BLaER1 treated with 17β-estradiol and CSF1 and Interleukin-3, amounts not matched to agents 10 nM and 100 nM (cell line): ENCODE results near the gene SCN3B.

Source experiments
- H3K27ac ChIP-seq, 11 experiments: shearing (Covaris generic); formaldehyde crosslinking; 2 replicates each; pipeline ENCODE4 v1.8.1; 2022
- H3K27me3 ChIP-seq, 11 experiments: shearing (Covaris generic); formaldehyde crosslinking; 2 replicates each; pipeline ENCODE4 v1.8.1; 2022
- H3K36me3 ChIP-seq, 11 experiments: shearing (Covaris generic); formaldehyde crosslinking; 2 replicates each; pipeline ENCODE4 v1.8.1; 2022
- H3K4me1 ChIP-seq, 10 experiments: shearing (Covaris generic); formaldehyde crosslinking; 2 replicates each; pipeline ENCODE4 v1.8.1; 2022
- H3K4me2 ChIP-seq, 11 experiments: shearing (Covaris generic); formaldehyde crosslinking; 2 replicates each; pipeline ENCODE4 v1.8.1; 2022
- H3K4me3 ChIP-seq, 10 experiments: shearing (Covaris generic); formaldehyde crosslinking; 2 replicates each; pipeline ENCODE4 v1.8.1; 2022
- H3K9ac ChIP-seq, 11 experiments: shearing (Covaris generic); formaldehyde crosslinking; 2 replicates each; pipeline ENCODE4 v1.8.1; 2022
- H3K9me3 ChIP-seq, 11 experiments: shearing (Covaris generic); formaldehyde crosslinking; replicated peaks in 1 of 11; 2 replicates each; pipeline ENCODE4 v1.8.1; 2022
- H4K20me1 ChIP-seq, 11 experiments: shearing (Covaris generic); formaldehyde crosslinking; 2 replicates each; pipeline ENCODE4 v1.8.1; 2022
- Cebpa-rat ChIP-seq, 11 experiments: shearing (Covaris generic); IDR thresholded peaks; 2 replicates each; pipeline ENCODE4 v1.8.1; 2022

The SCN3B gene

GRCh38 chr11:123654566-123655081 lies at the start of gene SCN3B:
TSS of gene SCN3B (minus strand) at chr11:123654624. CDS start at chr11:123653801, 823 bp downstream.
- peak within 1 kb of the TSS in 8 of 11 experiments; percentile 30 to 59 (median 52); a peak in 10 of 22 replicates for H3K9ac ChIP-seq
- peak within 1 kb of the TSS; percentile 57 to 72 (median 65) for H3K4me3 ChIP-seq

GRCh38 chr11:123702696-123703095 lies 48.3 kb upstream of the SCN3B start:
- TF ChIP-seq Cebpa-rat (IDR thresholded peaks at IDR 0.05): no peak
- H3K27me3 ChIP-seq: no peaks in the 10 kb centered on the region
- H3K4me3 ChIP-seq: peak overlapping the region in 5 of 10 experiments; percentile 21 to 37 (median 31); a peak in 8 of 20 replicates
- H3K4me1 ChIP-seq: peaks cover 49 to 69% (median 63%) of the 10 kb centered on the region in 10 experiments
- peak overlapping the region in 8 of 11 experiments; percentile 18 to 66 (median 47); a peak in 14 of 22 replicates for H3K9ac ChIP-seq
- H3K4me2 ChIP-seq: peak overlapping the region; percentile 71 to 93 (median 84)
- H3K27ac ChIP-seq: peak overlapping the region in 9 of 11 experiments; percentile 13 to 86 (median 76); a peak in 17 of 22 replicates
- no peaks in the 10 kb centered on the region for H3K36me3 ChIP-seq
- H4K20me1 ChIP-seq: no peaks in the 10 kb centered on the region
- H3K9me3 ChIP-seq: peaks cover 0 to 22% (median 16%) of the 10 kb centered on the region in 11 experiments; a peak in 11 of 22 replicates

More at GRCh38 chr11:123654566-123655081, at the start of gene SCN3B:
- Histone ChIP-seq H3K4me1 (peaks cover 7 to 26% (median 13%) of the 10 kb centered on the region in 10 experiments; a peak in 18 of 20 replicates), H4K20me1 (no peaks in the 10 kb centered on the region), H3K4me2 (peak within 1 kb of the TSS; percentile 81 to 99 (median 93)), H3K36me3 (no peaks in the 10 kb centered on the region), H3K27ac (no peak within 1 kb of the TSS), H3K9me3 (peaks cover 16 to 42% (median 21%) of the 10 kb centered on the region in 11 experiments; a peak in 21 of 22 replicates), H3K27me3 (peaks cover 17 to 31% (median 23%) of the 10 kb centered on the region in 11 experiments)
- no peak for TF ChIP-seq Cebpa-rat (IDR thresholded peaks at IDR 0.05)

- H3K27me3 ChIP-seq: no peaks in the 10 kb centered on the region
- no peak for TF ChIP-seq Cebpa-rat (IDR thresholded peaks at IDR 0.05)
- H4K20me1 ChIP-seq: no peaks in the 10 kb centered on the region
- H3K9me3 ChIP-seq: peaks cover 0 to 22% (median 16%) of the 10 kb centered on the region in 11 experiments; a peak in 11 of 22 replicates
- no peaks in the 10 kb centered on the region for H3K36me3 ChIP-seq
- peak overlapping the region in 8 of 10 experiments; percentile 6 to 41 (median 32); a peak in 9 of 20 replicates for H3K4me3 ChIP-seq
- peak overlapping the region; percentile 71 to 93 (median 84) for H3K4me2 ChIP-seq
- peaks cover 46 to 65% (median 59%) of the 10 kb centered on the region in 10 experiments for H3K4me1 ChIP-seq
- peak overlapping the region in 9 of 11 experiments; percentile 46 to 86 (median 78); a peak in 19 of 22 replicates for H3K27ac ChIP-seq
- peak overlapping the region in 8 of 11 experiments; percentile 18 to 69 (median 56); a peak in 13 of 22 replicates for H3K9ac ChIP-seq
These were observed 47.7 kb upstream of the SCN3B start for GRCh38 chr11:123702139-123702538.

GRCh38 chr11:123700772-123701171 lies 46.3 kb upstream of the SCN3B start:
- peaks cover 0 to 22% (median 16%) of the 10 kb centered on the region in 11 experiments; a peak in 11 of 22 replicates for H3K9me3 ChIP-seq
- H3K4me2 ChIP-seq: peak overlapping the region; percentile 71 to 93 (median 84); a peak in 20 of 22 replicates
- no peak for TF ChIP-seq Cebpa-rat (IDR thresholded peaks at IDR 0.05)
- no peaks in the 10 kb centered on the region for H3K36me3 ChIP-seq
- peaks cover 40 to 59% (median 52%) of the 10 kb centered on the region in 10 experiments for H3K4me1 ChIP-seq
- no peaks in the 10 kb centered on the region for H3K27me3 ChIP-seq
- no peaks in the 10 kb centered on the region for H4K20me1 ChIP-seq
- H3K27ac ChIP-seq: peak overlapping the region in 7 of 11 experiments; percentile 75 to 86 (median 81); a peak in 12 of 22 replicates
- no peak overlapping the region for H3K9ac ChIP-seq
- peak overlapping the region in 2 of 10 experiments; percentile 2 to 14; a peak in 1 of 20 replicates for H3K4me3 ChIP-seq

- Histone ChIP-seq H3K36me3 (no peaks in the 10 kb centered on the region), H3K4me2 (peak overlapping the region; percentile 35 to 72 (median 52); a peak in 21 of 22 replicates), H3K4me1 (peaks cover 46 to 71% (median 60%) of the 10 kb centered on the region in 10 experiments), H3K4me3 (no peak overlapping the region), H3K9me3 (peaks cover 0 to 22% (median 16%) of the 10 kb centered on the region in 11 experiments; a peak in 11 of 22 replicates), H4K20me1 (no peaks in the 10 kb centered on the region), H3K9ac (no peak overlapping the region), H3K27me3 (no peaks in the 10 kb centered on the region), H3K27ac (peak overlapping the region in 3 of 11 experiments; percentile 24 to 44 (median 35); a peak in 4 of 22 replicates)
- TF ChIP-seq Cebpa-rat (IDR thresholded peaks at IDR 0.05): no peak
These were observed 44.2 kb upstream of the SCN3B start for GRCh38 chr11:123698546-123699127.

GRCh38 chr11:123696183-123696582 lies 41.8 kb upstream of the SCN3B start:
- Histone ChIP-seq H4K20me1 (no peaks in the 10 kb centered on the region), H3K4me3 (no peak overlapping the region), H3K4me1 (peaks cover 23 to 47% (median 37%) of the 10 kb centered on the region in 10 experiments), H3K27me3 (no peaks in the 10 kb centered on the region), H3K9ac (no peak overlapping the region), H3K9me3 (peaks cover 0 to 18% (median 16%) of the 10 kb centered on the region in 11 experiments; a peak in 11 of 22 replicates), H3K36me3 (no peaks in the 10 kb centered on the region), H3K4me2 (no peak overlapping the region), H3K27ac (no peak overlapping the region)
- TF ChIP-seq Cebpa-rat (IDR thresholded peaks at IDR 0.05): no peak

- H3K4me1 ChIP-seq: peaks cover 18 to 38% (median 30%) of the 10 kb centered on the region in 10 experiments
- H3K9me3 ChIP-seq: peaks cover 0 to 8% (median 7%) of the 10 kb centered on the region in 11 experiments; a peak in 11 of 22 replicates
- H3K36me3 ChIP-seq: no peaks in the 10 kb centered on the region
- H3K27ac ChIP-seq: peak overlapping the region in 7 of 11 experiments; percentile 10 to 68 (median 48); a peak in 13 of 22 replicates
- H3K9ac ChIP-seq: no peak overlapping the region
- no peak overlapping the region for H3K4me3 ChIP-seq
- TF ChIP-seq Cebpa-rat (IDR thresholded peaks at IDR 0.05): no peak
- H3K4me2 ChIP-seq: peak overlapping the region in 8 of 11 experiments; percentile 13 to 70 (median 56); a peak in 10 of 22 replicates
- H3K27me3 ChIP-seq: no peaks in the 10 kb centered on the region
- no peaks in the 10 kb centered on the region for H4K20me1 ChIP-seq
These were observed 40.8 kb upstream of the SCN3B start for GRCh38 chr11:123695231-123695630.

- H3K4me3 ChIP-seq: no peak overlapping the region
- H3K27ac ChIP-seq: peak overlapping the region in 8 of 11 experiments; percentile 5 to 68 (median 51); a peak in 15 of 22 replicates
- no peaks in the 10 kb centered on the region for H3K36me3 ChIP-seq
- no peaks in the 10 kb centered on the region for H4K20me1 ChIP-seq
- peaks cover 0 to 2% (median under 1%) of the 10 kb centered on the region in 11 experiments; a peak in 10 of 22 replicates for H3K9me3 ChIP-seq
- no peaks in the 10 kb centered on the region for H3K27me3 ChIP-seq
- peak overlapping the region in 1 of 11 experiments; percentile 9; a peak in 1 of 22 replicates for H3K9ac ChIP-seq
- H3K4me2 ChIP-seq: peak overlapping the region in 10 of 11 experiments; percentile 3 to 70 (median 56); a peak in 19 of 22 replicates
- H3K4me1 ChIP-seq: peaks cover 18 to 34% (median 30%) of the 10 kb centered on the region in 10 experiments
- TF ChIP-seq Cebpa-rat (IDR thresholded peaks at IDR 0.05): peak in 2 of 11 experiments; percentile 17 to 27; a peak in 1 of 22 replicates
These were observed 40.1 kb upstream of the SCN3B start for GRCh38 chr11:123694551-123694950.
